Measurements from ENCODE around the gene CMIP. TPM values are rescaled to one million over a fixed set of nuclear protein-coding genes. Genes with fewer than 3 reads are reported as not detected.
A peak's percentile ranks its signal among the peaks of the same experiment; 100 is the strongest.

Gene CMIP
- total RNA-seq, 5 donors from 2014 or later (not counting 1 experiment from before 2014, with no cell fraction given): 39.8 to 55.9 (median 42.6) TPM

GRCh38 chr16:81546781-81547180 lies 102.2 kb downstream of the CMIP start:
- Histone ChIP-seq H3K4me3 (ENCODE audit: control insufficient read depth in 1 of 2, extremely low read depth in 1 of 2, low read length in 1 of 2) (no peak overlapping the region), H3K27ac (ENCODE audit: low read length) (no peak overlapping the region), H3K36me3 (ENCODE audit: control insufficient read depth in 2 of 2, extremely low read depth in 1 of 2, insufficient read depth in 1 of 2, low read length in 1 of 2) (no peaks in the 10 kb centered on the region), H3K4me1 (ENCODE audit: control insufficient read depth in 1 of 2, extremely low read depth in 1 of 2, insufficient read depth in 2 of 2, low read length in 2 of 2) (peaks cover 0 to 59% of the 10 kb centered on the region in 2 experiments), H3K27me3 (replicated peaks in 1 of 2; ENCODE audit: control insufficient read depth in 2 of 2, extremely low read depth in 1 of 2, insufficient read depth in 2 of 2, low read length in 1 of 2) (no peaks in the 10 kb centered on the region), H3K9me3 (no peaks in the 10 kb centered on the region)
- Mint-ChIP-seq H3K9me3 (no peaks in the 10 kb centered on the region), H3K36me3 (peaks cover 8% of the 10 kb centered on the region), H3K4me3 (no peak overlapping the region), H3K4me1 (peaks cover 60 to 70% (median 69%) of the 10 kb centered on the region in 3 donors), H3K27ac (peak overlapping the region in 1 of 2 donors; percentile 64), H3K27me3 (no peaks in the 10 kb centered on the region)
- DNase-seq (no peak), ATAC-seq (replicated peaks in 1 of 4) (no peak)
- 94% methylated on average over 14 of the region's 14 CpGs for WGBS (ENCODE audit: insufficient coverage)
- CTCF ChIA-PET: no interaction called here
- POLR2A ChIA-PET: interaction anchor here in 1 of 2 donors (0.7 kb wide), 1 partner anchor 15 kb away, joined by 3 read pairs; no protein-coding TSS in a partner anchor

- peak overlapping the region in 1 of 2 donors; percentile 64 for H3K27ac Mint-ChIP-seq
- Histone ChIP-seq H3K4me1 (ENCODE audit: control insufficient read depth in 1 of 2, extremely low read depth in 1 of 2, insufficient read depth in 2 of 2, low read length in 2 of 2) (peaks cover 0 to 63% of the 10 kb centered on the region in 2 experiments), H3K36me3 (ENCODE audit: control insufficient read depth in 2 of 2, extremely low read depth in 1 of 2, insufficient read depth in 1 of 2, low read length in 1 of 2) (no peaks in the 10 kb centered on the region), H3K9me3 (no peaks in the 10 kb centered on the region), H3K27ac (ENCODE audit: low read length) (no peak overlapping the region), H3K4me3 (ENCODE audit: control insufficient read depth in 1 of 2, extremely low read depth in 1 of 2, low read length in 1 of 2) (no peak overlapping the region), H3K27me3 (replicated peaks in 1 of 2; ENCODE audit: control insufficient read depth in 2 of 2, extremely low read depth in 1 of 2, insufficient read depth in 2 of 2, low read length in 1 of 2) (no peaks in the 10 kb centered on the region)
- ATAC-seq (replicated peaks in 1 of 4) (no peak), DNase-seq (no peak)
- H3K9me3 Mint-ChIP-seq: no peaks in the 10 kb centered on the region
- CTCF ChIA-PET: no interaction called here
- H3K27me3 Mint-ChIP-seq: no peaks in the 10 kb centered on the region
- H3K36me3 Mint-ChIP-seq: peaks cover 12% of the 10 kb centered on the region
- POLR2A ChIA-PET: interaction anchor here (0.6 to 0.7 kb wide), 3 partner anchors 14 to 66 kb away, joined by 3 to 9 read pairs (median 3); no protein-coding TSS in a partner anchor
- H3K4me1 Mint-ChIP-seq: peaks cover 63 to 71% (median 69%) of the 10 kb centered on the region in 3 donors
- H3K4me3 Mint-ChIP-seq: no peak overlapping the region
- WGBS (ENCODE audit: insufficient coverage): 91% methylated on average over 14 of the region's 15 CpGs
Measured at GRCh38 chr16:81547194-81547938, 102.8 kb downstream of the CMIP start.

- H3K27ac Mint-ChIP-seq: no peak overlapping the region
- DNase-seq (no peak), ATAC-seq (replicated peaks in 1 of 4) (no peak)
- ChIA-PET POLR2A (interaction anchor here (0.6 kb wide), 2 partner anchors 41 to 66 kb away, joined by 3 to 9 read pairs; no protein-coding TSS in a partner anchor), CTCF (no interaction called here)
- Histone ChIP-seq H3K4me1 (ENCODE audit: control insufficient read depth in 1 of 2, extremely low read depth in 1 of 2, insufficient read depth in 2 of 2, low read length in 2 of 2) (peaks cover 0 to 67% of the 10 kb centered on the region in 2 experiments), H3K9me3 (no peaks in the 10 kb centered on the region), H3K4me3 (ENCODE audit: control insufficient read depth in 1 of 2, extremely low read depth in 1 of 2, low read length in 1 of 2) (no peak overlapping the region), H3K27ac (ENCODE audit: low read length) (no peak overlapping the region), H3K27me3 (replicated peaks in 1 of 2; ENCODE audit: control insufficient read depth in 2 of 2, extremely low read depth in 1 of 2, insufficient read depth in 2 of 2, low read length in 1 of 2) (no peaks in the 10 kb centered on the region), H3K36me3 (ENCODE audit: control insufficient read depth in 2 of 2, extremely low read depth in 1 of 2, insufficient read depth in 1 of 2, low read length in 1 of 2) (no peaks in the 10 kb centered on the region)
- H3K4me3 Mint-ChIP-seq: no peak overlapping the region
- peaks cover 16% of the 10 kb centered on the region for H3K36me3 Mint-ChIP-seq
- peaks cover 60 to 72% (median 69%) of the 10 kb centered on the region in 3 donors for H3K4me1 Mint-ChIP-seq
- no peaks in the 10 kb centered on the region for H3K27me3 Mint-ChIP-seq
- no peaks in the 10 kb centered on the region for H3K9me3 Mint-ChIP-seq
- WGBS (ENCODE audit: insufficient coverage): no CpG with 5 or more reads among the region's 5 CpGs
Measured at GRCh38 chr16:81547939-81548216, 103.3 kb downstream of the CMIP start.

GRCh38 chr16:81548551-81548875 lies 103.9 kb downstream of the CMIP start:
- POLR2A ChIA-PET: no interaction called here

GRCh38 chr16:81548876-81549546 lies 104.4 kb downstream of the CMIP start:
- peaks cover 17% of the 10 kb centered on the region for H3K36me3 Mint-ChIP-seq
- Histone ChIP-seq H3K27me3 (replicated peaks in 1 of 2; ENCODE audit: control insufficient read depth in 2 of 2, extremely low read depth in 1 of 2, insufficient read depth in 2 of 2, low read length in 1 of 2) (no peaks in the 10 kb centered on the region), H3K9me3 (no peaks in the 10 kb centered on the region), H3K4me3 (ENCODE audit: control insufficient read depth in 1 of 2, extremely low read depth in 1 of 2, low read length in 1 of 2) (no peak overlapping the region), H3K36me3 (ENCODE audit: control insufficient read depth in 2 of 2, extremely low read depth in 1 of 2, insufficient read depth in 1 of 2, low read length in 1 of 2) (no peaks in the 10 kb centered on the region), H3K4me1 (ENCODE audit: control insufficient read depth in 1 of 2, extremely low read depth in 1 of 2, insufficient read depth in 2 of 2, low read length in 2 of 2) (peaks cover 0 to 70% of the 10 kb centered on the region in 2 experiments), H3K27ac (ENCODE audit: low read length) (no peak overlapping the region)
- H3K4me1 Mint-ChIP-seq: peaks cover 58 to 72% (median 65%) of the 10 kb centered on the region in 3 donors
- 72% methylated on average over 5 of the region's 10 CpGs for WGBS (ENCODE audit: insufficient coverage)
- POLR2A ChIA-PET: no interaction called here
- CTCF ChIA-PET: interaction anchor here in 1 of 2 donors (0.5 kb wide), 1 partner anchor 166 kb away, joined by 5 read pairs; no protein-coding TSS in a partner anchor
- H3K27ac Mint-ChIP-seq: no peak overlapping the region
- H3K27me3 Mint-ChIP-seq: no peaks in the 10 kb centered on the region
- H3K9me3 Mint-ChIP-seq: no peaks in the 10 kb centered on the region
- ATAC-seq (replicated peaks in 1 of 4) (no peak), DNase-seq (no peak)
- H3K4me3 Mint-ChIP-seq: no peak overlapping the region

More at GRCh38 chr16:81548551-81548875, 103.9 kb downstream of the CMIP start:
- CTCF ChIA-PET: interaction anchor here in 1 of 2 donors (0.5 kb wide), 1 partner anchor 166 kb away, joined by 5 read pairs; no protein-coding TSS in a partner anchor
- no peak for ATAC-seq (replicated peaks in 1 of 4)
- no peaks in the 10 kb centered on the region for H3K9me3 ChIP-seq
- Mint-ChIP-seq H3K27ac (no peak overlapping the region), H3K4me3 (no peak overlapping the region), H3K36me3 (peaks cover 16% of the 10 kb centered on the region), H3K9me3 (no peaks in the 10 kb centered on the region), H3K4me1 (peaks cover 59 to 73% (median 69%) of the 10 kb centered on the region in 3 donors), H3K27me3 (no peaks in the 10 kb centered on the region)
- H3K27me3 ChIP-seq (replicated peaks in 1 of 2; ENCODE audit: control insufficient read depth in 2 of 2, extremely low read depth in 1 of 2, insufficient read depth in 2 of 2, low read length in 1 of 2): no peaks in the 10 kb centered on the region
- peaks cover 0 to 69% of the 10 kb centered on the region in 2 experiments for H3K4me1 ChIP-seq (ENCODE audit: control insufficient read depth in 1 of 2, extremely low read depth in 1 of 2, insufficient read depth in 2 of 2, low read length in 2 of 2)
- H3K27ac ChIP-seq (ENCODE audit: low read length): no peak overlapping the region
- 100% methylated on average over 2 of the region's 3 CpGs for WGBS (ENCODE audit: insufficient coverage)
- DNase-seq: no peak
- H3K36me3 ChIP-seq (ENCODE audit: control insufficient read depth in 2 of 2, extremely low read depth in 1 of 2, insufficient read depth in 1 of 2, low read length in 1 of 2): no peaks in the 10 kb centered on the region
- H3K4me3 ChIP-seq (ENCODE audit: control insufficient read depth in 1 of 2, extremely low read depth in 1 of 2, low read length in 1 of 2): no peak overlapping the region

- Histone ChIP-seq H3K9me3 (no peaks in the 10 kb centered on the region), H3K36me3 (ENCODE audit: control insufficient read depth in 2 of 2, extremely low read depth in 1 of 2, insufficient read depth in 1 of 2, low read length in 1 of 2) (no peaks in the 10 kb centered on the region), H3K4me1 (ENCODE audit: control insufficient read depth in 1 of 2, extremely low read depth in 1 of 2, insufficient read depth in 2 of 2, low read length in 2 of 2) (peaks cover 0 to 71% of the 10 kb centered on the region in 2 experiments), H3K27ac (ENCODE audit: low read length) (no peak overlapping the region), H3K27me3 (replicated peaks in 1 of 2; ENCODE audit: control insufficient read depth in 2 of 2, extremely low read depth in 1 of 2, insufficient read depth in 2 of 2, low read length in 1 of 2) (no peaks in the 10 kb centered on the region), H3K4me3 (ENCODE audit: control insufficient read depth in 1 of 2, extremely low read depth in 1 of 2, low read length in 1 of 2) (no peak overlapping the region)
- Mint-ChIP-seq H3K4me1 (peaks cover 56 to 70% (median 58%) of the 10 kb centered on the region in 3 donors), H3K27me3 (no peaks in the 10 kb centered on the region), H3K4me3 (no peak overlapping the region), H3K36me3 (peaks cover 24% of the 10 kb centered on the region), H3K27ac (no peak overlapping the region), H3K9me3 (no peaks in the 10 kb centered on the region)
- POLR2A ChIA-PET: no interaction called here
- WGBS (ENCODE audit: insufficient coverage): 95% methylated on average over 10 of the region's 19 CpGs
- ATAC-seq (replicated peaks in 1 of 4) (no peak), DNase-seq (no peak)
- CTCF ChIA-PET: no interaction called here
Measured at GRCh38 chr16:81549547-81550431, 105.2 kb downstream of the CMIP start.

Data from T-cell (primary cell).